Measurements from ENCODE around the gene METTL2A.
"Not testable (repeated sequence)": the region's sequence is repeated elsewhere in the genome, so short reads cannot be mapped to it uniquely, and the experiment has no call there.

DNA sequence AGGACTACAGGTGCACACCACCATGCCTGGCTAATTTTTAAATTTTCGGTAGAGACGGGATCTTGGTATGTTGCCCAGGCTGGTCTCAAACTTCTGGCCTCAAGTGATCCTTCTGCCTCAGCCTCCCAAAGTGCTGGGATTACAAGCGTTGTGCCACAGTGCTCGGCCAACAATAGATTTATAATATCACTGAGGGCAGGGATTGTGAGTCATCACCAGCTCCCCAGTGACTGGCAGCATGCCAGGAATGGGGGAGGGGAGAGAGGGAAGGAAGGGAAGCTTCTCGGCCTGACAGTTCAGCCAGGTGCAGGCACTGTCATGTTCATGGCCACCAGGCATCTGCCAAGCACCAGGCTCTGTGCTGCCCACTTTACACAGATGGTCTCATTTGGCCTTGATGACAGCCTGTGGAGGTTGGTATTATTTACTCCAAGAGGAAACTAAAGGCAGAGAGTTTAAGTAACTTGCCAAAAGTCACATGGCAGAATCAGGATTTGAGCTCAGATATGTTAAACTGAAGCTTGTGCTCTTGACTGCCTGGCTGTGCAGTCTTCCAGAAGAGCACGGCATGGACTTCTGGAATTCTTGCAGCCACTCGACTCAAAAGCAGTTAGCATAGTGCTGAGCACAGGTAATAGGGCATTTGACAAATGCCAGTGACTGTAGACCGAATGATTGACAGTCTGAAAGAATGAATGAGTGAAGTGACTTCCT, 47.1 kb downstream of the METTL2A start:
- TF ChIP-seq EZH2phosphoT487 (conservative IDR thresholded peaks at IDR 0.05; ENCODE audit: low read length): not testable (repeated sequence)
- TF ChIP-seq, protein P1, sequence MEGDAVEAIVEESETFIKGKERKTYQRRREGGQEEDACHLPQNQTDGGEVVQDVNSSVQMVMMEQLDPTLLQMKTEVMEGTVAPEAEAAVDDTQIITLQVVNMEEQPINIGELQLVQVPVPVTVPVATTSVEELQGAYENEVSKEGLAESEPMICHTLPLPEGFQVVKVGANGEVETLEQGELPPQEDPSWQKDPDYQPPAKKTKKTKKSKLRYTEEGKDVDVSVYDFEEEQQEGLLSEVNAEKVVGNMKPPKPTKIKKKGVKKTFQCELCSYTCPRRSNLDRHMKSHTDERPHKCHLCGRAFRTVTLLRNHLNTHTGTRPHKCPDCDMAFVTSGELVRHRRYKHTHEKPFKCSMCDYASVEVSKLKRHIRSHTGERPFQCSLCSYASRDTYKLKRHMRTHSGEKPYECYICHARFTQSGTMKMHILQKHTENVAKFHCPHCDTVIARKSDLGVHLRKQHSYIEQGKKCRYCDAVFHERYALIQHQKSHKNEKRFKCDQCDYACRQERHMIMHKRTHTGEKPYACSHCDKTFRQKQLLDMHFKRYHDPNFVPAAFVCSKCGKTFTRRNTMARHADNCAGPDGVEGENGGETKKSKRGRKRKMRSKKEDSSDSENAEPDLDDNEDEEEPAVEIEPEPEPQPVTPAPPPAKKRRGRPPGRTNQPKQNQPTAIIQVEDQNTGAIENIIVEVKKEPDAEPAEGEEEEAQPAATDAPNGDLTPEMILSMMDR (IDR thresholded peaks at IDR 0.05; ENCODE audit: insufficient read depth, low read length, poor library complexity, severe bottlenecking): not testable (repeated sequence)

All from SU-DHL-6 (cell line).